HG02840 (cell line): ENCODE results near the gene PMP22.
"Not testable (repeated sequence)": the region's sequence is repeated elsewhere in the genome, so short reads cannot be mapped to it uniquely, and the experiment has no call there.

Source experiments
- ATAC-seq: cut with Tn5 transposase; IDR thresholded peaks from one replicate; pipeline ENCODE4 v1.9.1; 2021; ENCODE audit warnings: mild to moderate bottlenecking, moderate library complexity, moderate number of reproducible peaks; ENCODE audit not compliant: unreplicated experiment, low FRiP score

Gene PMP22

GRCh38 chr17:15257258-15257788, 7.8 kb downstream of the PMP22 start:
- no peak for ATAC-seq

GRCh38 chr17:15256689-15257088, 8.4 kb downstream of the PMP22 start:
- ATAC-seq, result no peak

- ATAC-seq, result no peak
Observed at GRCh38 chr17:15255713-15256454, 9.2 kb downstream of the PMP22 start.

- no peak for ATAC-seq
Observed at GRCh38 chr17:15250135-15250860, 14.8 kb downstream of the PMP22 start.

- no peak for ATAC-seq
Observed at GRCh38 chr17:15249487-15249886, 15.6 kb downstream of the PMP22 start.

GRCh38 chr17:15247891-15248529, 17.1 kb downstream of the PMP22 start:
- ATAC-seq, result no peak

GRCh38 chr17:15245054-15245453, 20.1 kb downstream of the PMP22 start:
- ATAC-seq, result no peak

GRCh38 chr17:15240644-15241043, 24.5 kb downstream of the PMP22 start:
- ATAC-seq, result no peak

GRCh38 chr17:15239491-15239890, 25.6 kb downstream of the PMP22 start:
- ATAC-seq, result no peak

- ATAC-seq, result no peak
Observed at GRCh38 chr17:15238676-15239422, 26.3 kb downstream of the PMP22 start.

- ATAC-seq, result no peak
Observed at GRCh38 chr17:15238057-15238456, 27.1 kb downstream of the PMP22 start.

GRCh38 chr17:15237106-15237425, 28.1 kb downstream of the PMP22 start:
- ATAC-seq, result no peak

- no peak for ATAC-seq
Observed at GRCh38 chr17:15236281-15237105, 28.6 kb downstream of the PMP22 start.

GRCh38 chr17:15233971-15234370, 31.2 kb downstream of the PMP22 start:
- ATAC-seq, result no peak

- no peak for ATAC-seq
Observed at GRCh38 chr17:15233022-15233805, 31.9 kb downstream of the PMP22 start.

- no peak for ATAC-seq
Observed at GRCh38 chr17:15232517-15232915, 32.6 kb downstream of the PMP22 start.

GRCh38 chr17:15231851-15232516, 33.1 kb downstream of the PMP22 start:
- no peak for ATAC-seq

GRCh38 chr17:15230866-15231265, 34.3 kb downstream of the PMP22 start:
- ATAC-seq, result no peak

GRCh38 chr17:15221827-15222226, 43.3 kb downstream of the PMP22 start:
- not testable (repeated sequence) for ATAC-seq
